ENCODE results near the gene ARSD.
A peak's percentile ranks its signal among the peaks of the same experiment; 100 is the strongest.
"Not testable (repeated sequence)": the region's sequence is repeated elsewhere in the genome, so short reads cannot be mapped to it uniquely, and the experiment has no call there.

Gene ARSD

GRCh38 chrX:2889706-2890490 is 39.2 kb downstream of the ARSD start:
- H3K9me3 Mint-ChIP-seq; H3K36me3 Mint-ChIP-seq (ENCODE audit: low read depth); H3K27ac Mint-ChIP-seq: not testable (repeated sequence)
- peak overlapping the region; percentile 65 for H3K4me3 Mint-ChIP-seq
- peaks cover 33% of the 10 kb centered on the region for H3K27me3 Mint-ChIP-seq
- peak; percentile 30 for DNase-seq
- peaks cover 10% of the 10 kb centered on the region for H3K4me1 Mint-ChIP-seq (ENCODE audit: low read depth)

- Mint-ChIP-seq H3K4me1 (ENCODE audit: low read depth) (peaks cover 10% of the 10 kb centered on the region), H3K27ac (no peak overlapping the region), H3K27me3 (peaks cover 33% of the 10 kb centered on the region), H3K36me3 (ENCODE audit: low read depth) (no peaks in the 10 kb centered on the region), H3K9me3 (no peaks in the 10 kb centered on the region), H3K4me3 (peak overlapping the region; percentile 65)
- no peak for DNase-seq
Observed at GRCh38 chrX:2889045-2889605, 40.0 kb downstream of the ARSD start.

GRCh38 chrX:2888309-2888708 is 40.8 kb downstream of the ARSD start:
- no peak overlapping the region for H3K27ac Mint-ChIP-seq
- peaks cover 10% of the 10 kb centered on the region for H3K4me1 Mint-ChIP-seq (ENCODE audit: low read depth)
- DNase-seq: no peak
- H3K27me3 Mint-ChIP-seq: peaks cover 33% of the 10 kb centered on the region
- H3K4me3 Mint-ChIP-seq: no peak overlapping the region
- no peaks in the 10 kb centered on the region for H3K9me3 Mint-ChIP-seq
- no peaks in the 10 kb centered on the region for H3K36me3 Mint-ChIP-seq (ENCODE audit: low read depth)

GRCh38 chrX:2883770-2884169 is 45.4 kb downstream of the ARSD start:
- Mint-ChIP-seq H3K27me3 (peaks cover 38% of the 10 kb centered on the region), H3K27ac (no peak overlapping the region), H3K4me1 (ENCODE audit: low read depth) (no peaks in the 10 kb centered on the region), H3K36me3 (ENCODE audit: low read depth) (no peaks in the 10 kb centered on the region), H3K4me3 (no peak overlapping the region), H3K9me3 (no peaks in the 10 kb centered on the region)
- DNase-seq: no peak

GRCh38 chrX:2879670-2880069 is 49.5 kb downstream of the ARSD start:
- H3K27me3 Mint-ChIP-seq: peaks cover 26% of the 10 kb centered on the region
- H3K4me3 Mint-ChIP-seq: no peak overlapping the region
- H3K36me3 Mint-ChIP-seq (ENCODE audit: low read depth): no peaks in the 10 kb centered on the region
- H3K9me3 Mint-ChIP-seq: no peaks in the 10 kb centered on the region
- no peaks in the 10 kb centered on the region for H3K4me1 Mint-ChIP-seq (ENCODE audit: low read depth)
- no peak overlapping the region for H3K27ac Mint-ChIP-seq
- DNase-seq: no peak

- no peak overlapping the region for H3K27ac Mint-ChIP-seq
- DNase-seq: no peak
- no peaks in the 10 kb centered on the region for H3K9me3 Mint-ChIP-seq
- H3K4me1 Mint-ChIP-seq (ENCODE audit: low read depth): no peaks in the 10 kb centered on the region
- H3K27me3 Mint-ChIP-seq: peaks cover 31% of the 10 kb centered on the region
- no peak overlapping the region for H3K4me3 Mint-ChIP-seq
- H3K36me3 Mint-ChIP-seq (ENCODE audit: low read depth): no peaks in the 10 kb centered on the region
Observed at GRCh38 chrX:2878563-2878962, 50.6 kb downstream of the ARSD start.

GRCh38 chrX:2875798-2876399 is 53.2 kb downstream of the ARSD start:
- peaks cover 17% of the 10 kb centered on the region for H3K27me3 Mint-ChIP-seq
- H3K4me1 Mint-ChIP-seq (ENCODE audit: low read depth): no peaks in the 10 kb centered on the region
- DNase-seq: no peak
- no peak overlapping the region for H3K4me3 Mint-ChIP-seq
- H3K27ac Mint-ChIP-seq: no peak overlapping the region
- no peaks in the 10 kb centered on the region for H3K9me3 Mint-ChIP-seq
- H3K36me3 Mint-ChIP-seq (ENCODE audit: low read depth): no peaks in the 10 kb centered on the region

GRCh38 chrX:2875136-2875481 is 54.0 kb downstream of the ARSD start:
- no peaks in the 10 kb centered on the region for H3K36me3 Mint-ChIP-seq (ENCODE audit: low read depth)
- H3K4me1 Mint-ChIP-seq (ENCODE audit: low read depth): no peaks in the 10 kb centered on the region
- H3K27me3 Mint-ChIP-seq: peaks cover 16% of the 10 kb centered on the region
- H3K4me3 Mint-ChIP-seq: no peak overlapping the region
- peaks cover 4% of the 10 kb centered on the region for H3K9me3 Mint-ChIP-seq
- no peak for DNase-seq
- H3K27ac Mint-ChIP-seq: no peak overlapping the region

- no peak for DNase-seq
- Mint-ChIP-seq H3K4me3 (no peak overlapping the region), H3K27me3 (peaks cover 13% of the 10 kb centered on the region), H3K9me3 (peaks cover 4% of the 10 kb centered on the region), H3K36me3 (ENCODE audit: low read depth) (no peaks in the 10 kb centered on the region), H3K4me1 (ENCODE audit: low read depth) (no peaks in the 10 kb centered on the region), H3K27ac (no peak overlapping the region)
Observed at GRCh38 chrX:2874222-2875135, 54.7 kb downstream of the ARSD start.

- Mint-ChIP-seq H3K36me3 (ENCODE audit: low read depth) (no peaks in the 10 kb centered on the region), H3K27me3 (peaks cover 17% of the 10 kb centered on the region), H3K4me1 (ENCODE audit: low read depth) (no peaks in the 10 kb centered on the region), H3K4me3 (no peak overlapping the region), H3K9me3 (peaks cover 4% of the 10 kb centered on the region), H3K27ac (no peak overlapping the region)
- no peak for DNase-seq
Observed at GRCh38 chrX:2872671-2873277, 56.4 kb downstream of the ARSD start.

- Mint-ChIP-seq H3K4me1 (ENCODE audit: low read depth) (no peaks in the 10 kb centered on the region), H3K27me3 (peaks cover 24% of the 10 kb centered on the region), H3K36me3 (ENCODE audit: low read depth) (no peaks in the 10 kb centered on the region), H3K9me3 (peaks cover 4% of the 10 kb centered on the region), H3K27ac (no peak overlapping the region), H3K4me3 (no peak overlapping the region)
- DNase-seq: no peak
Observed at GRCh38 chrX:2871831-2872230, 57.3 kb downstream of the ARSD start.

- Mint-ChIP-seq H3K27ac (no peak overlapping the region), H3K27me3 (peaks cover 26% of the 10 kb centered on the region), H3K4me1 (ENCODE audit: low read depth) (no peaks in the 10 kb centered on the region), H3K4me3 (no peak overlapping the region), H3K9me3 (peaks cover 4% of the 10 kb centered on the region), H3K36me3 (ENCODE audit: low read depth) (no peaks in the 10 kb centered on the region)
- no peak for DNase-seq
Observed at GRCh38 chrX:2870650-2871049, 58.5 kb downstream of the ARSD start.

GRCh38 chrX:2867206-2867605 is 61.9 kb downstream of the ARSD start:
- Mint-ChIP-seq H3K27me3 (peaks cover 32% of the 10 kb centered on the region), H3K27ac (no peak overlapping the region), H3K9me3 (peaks cover 4% of the 10 kb centered on the region), H3K4me1 (ENCODE audit: low read depth) (no peaks in the 10 kb centered on the region), H3K36me3 (ENCODE audit: low read depth) (no peaks in the 10 kb centered on the region), H3K4me3 (no peak overlapping the region)
- no peak for DNase-seq

- no peaks in the 10 kb centered on the region for H3K4me1 Mint-ChIP-seq (ENCODE audit: low read depth)
- no peaks in the 10 kb centered on the region for H3K36me3 Mint-ChIP-seq (ENCODE audit: low read depth)
- DNase-seq: no peak
- H3K27ac Mint-ChIP-seq: no peak overlapping the region
- H3K9me3 Mint-ChIP-seq: no peaks in the 10 kb centered on the region
- H3K4me3 Mint-ChIP-seq: no peak overlapping the region
- peaks cover 37% of the 10 kb centered on the region for H3K27me3 Mint-ChIP-seq
Observed at GRCh38 chrX:2863646-2864045, 65.5 kb downstream of the ARSD start.

Data from activated T-cell treated with anti-CD3 and anti-CD28 coated beads, Interleukin-2, amount 50 U/mL, for 24 hours (primary cell).